K562 (cell line): ENCODE data around the gene RGS3. TPM values are rescaled to one million over a fixed set of nuclear protein-coding genes. Genes with fewer than 3 reads are reported as not detected.
A peak's percentile ranks its signal among the peaks of the same experiment; 100 is the strongest.

Experiments
- ATAC-seq: fragments of 200-7000 bp; cut with Tn5 transposase; 3 replicates; pipeline ENCODE4 v1.9.1; 2020; ENCODE audit warnings: moderate library complexity
- BruUV-seq: library from RNA; stranded (reverse); fragments of 400-500 nt; replicated peaks from 2 replicates; lab custom pipeline; 2021; lab: Mats Ljungman, UMichigan
- CTCF ChIA-PET: fragments of 300-600 bp; formaldehyde crosslinking; extraction: SDS; loops from one replicate; lab custom pipeline; 2021; ENCODE audit warnings: low intra/inter-chr PET ratio; lab: Yijun Ruan, JAX
- POLR2A ChIA-PET: fragments of 300-600, 350-650 bp; sonication (Branson Sonifier 250); formaldehyde crosslinking; extraction: SDS; loops from one replicate; lab custom pipeline; 2021; ENCODE audit warnings: antibody characterized with exemption, inconsistent platforms; lab: Yijun Ruan, JAX
- DNase-seq, 4 experiments: peaks; one replicate each; pipeline versions ENCODE4 v3.0.0 to v3.0.0-alpha.2; 2011 to 2018; ENCODE audit warnings: low spot score in 3 of 4, mixed read lengths in 3 of 4; ENCODE audit errors: extremely low read depth in 1 of 4
- FAIRE-seq: peaks from 2 replicates; lab custom pipeline; 2011; peaks lifted over from hg19 to GRCh38; lab: Jason Lieb, UNC
- H2AFZ ChIP-seq: 2 replicates; pipeline ENCODE4 v1.6.0; 2011; ENCODE audit warnings: low read depth, low read length, control low read depth, inconsistent platforms
- H3K27ac ChIP-seq: fragments of 200-600 bp; 3 replicates; pipeline ENCODE4 v1.8.0; 2011; ENCODE audit warnings: low read depth, mild to moderate bottlenecking, control low read depth, inconsistent platforms, low read length, moderate library complexity, mixed read lengths; ENCODE audit errors: extremely low read depth
- H3K27me3 ChIP-seq, 2 experiments: fragments of 300-600 bp in 1 of 2; 2 replicates in 1 of 2; 3 replicates in 1 of 2; pipeline versions ENCODE4 v1.6.0 to v1.8.0; 2011; ENCODE audit warnings: inconsistent platforms in 2 of 2, low read length in 2 of 2, mild to moderate bottlenecking in 1 of 2, mixed read lengths in 1 of 2, moderate library complexity in 1 of 2; ENCODE audit not compliant: control insufficient read depth in 2 of 2, insufficient read depth in 2 of 2
- H3K36me3 ChIP-seq: fragments of 300-600 bp; 3 replicates; pipeline ENCODE4 v1.8.0; 2011; ENCODE audit warnings: mild to moderate bottlenecking, low read length, inconsistent platforms; ENCODE audit not compliant: control insufficient read depth, insufficient read depth
- H3K4me1 ChIP-seq, 2 experiments: fragments of 200-600 bp in 1 of 2; replicated peaks in 1 of 2; 2 replicates in 1 of 2; 3 replicates in 1 of 2; pipeline versions ENCODE4 v1.5.1 to v1.8.0; 2011; ENCODE audit warnings: inconsistent platforms in 2 of 2, low read length in 2 of 2, mild to moderate bottlenecking in 1 of 2, mixed read lengths in 1 of 2, moderate library complexity in 1 of 2; ENCODE audit not compliant: control insufficient read depth in 2 of 2, insufficient read depth in 2 of 2
- H3K4me2 ChIP-seq: 2 replicates; pipeline ENCODE4 v1.6.1; 2011; ENCODE audit warnings: low read length, control low read depth, inconsistent platforms, mixed read lengths; ENCODE audit not compliant: insufficient read depth
- H3K4me3 ChIP-seq: fragments of 200-600 bp; sonication (generic), shearing (Covaris generic); 2 replicates; pipeline ENCODE4 v1.5.1; 2016; ENCODE audit warnings: control low read depth, inconsistent platforms
- H3K79me2 ChIP-seq: fragments of 200-600 bp; 3 replicates; pipeline ENCODE4 v1.8.0; 2011; ENCODE audit warnings: low read length, inconsistent platforms; ENCODE audit not compliant: control insufficient read depth, insufficient read depth
- H3K9ac ChIP-seq, 2 experiments: 2 replicates each; pipeline versions ENCODE4 v1.6.0 to v1.6.1; 2011; ENCODE audit warnings: low read depth in 2 of 2, low read length in 2 of 2, control low read depth in 1 of 2, inconsistent platforms in 1 of 2, mild to moderate bottlenecking in 1 of 2, mixed read lengths in 1 of 2; ENCODE audit not compliant: insufficient read depth in 1 of 2
- H3K9me1 ChIP-seq: one replicate; pipeline ENCODE4 v1.6.0; 2011; ENCODE audit warnings: inconsistent platforms, mild to moderate bottlenecking, low read length, moderate library complexity; ENCODE audit not compliant: control insufficient read depth, insufficient read depth
- H3K9me3 ChIP-seq: replicated peaks from 2 replicates; pipeline ENCODE4 v1.5.1; 2011; ENCODE audit warnings: low read depth, low read length, inconsistent platforms; ENCODE audit not compliant: control insufficient read depth, insufficient read depth
- H4K20me1 ChIP-seq: replicated peaks from 2 replicates; pipeline ENCODE4 v1.6.1; 2011; ENCODE audit warnings: low read length, inconsistent platforms, mixed read lengths; ENCODE audit not compliant: control insufficient read depth, insufficient read depth
- E2F4 ChIP-seq: sonication (generic); formaldehyde crosslinking; IDR thresholded peaks from 2 replicates; pipeline ENCODE4 v1.8.0; 2022; ENCODE audit warnings: mild to moderate bottlenecking, low read depth, missing genetic modification reagents
- NR1H2 ChIP-seq: sonication (generic); formaldehyde crosslinking; IDR thresholded peaks from 2 replicates; pipeline ENCODE4 v1.4.0; 2020; ENCODE audit warnings: mild to moderate bottlenecking, missing genetic modification reagents
- PPARD ChIP-seq: fragments of 250-450 bp; sonication (Bioruptor Pico); IDR thresholded peaks from 2 replicates; pipeline ENCODE4 v1.8.0; 2022; ENCODE audit warnings: inconsistent platforms, mild to moderate bottlenecking, moderate library complexity
- RBM25 ChIP-seq: fragments of 200-400 bp; formaldehyde crosslinking; IDR thresholded peaks from 2 replicates; pipeline ENCODE4 v1.6.1; 2018; ENCODE audit warnings: low read length, low read depth, moderate library complexity; ENCODE audit not compliant: severe bottlenecking
- RBM39 ChIP-seq: fragments of 200-400 bp; formaldehyde crosslinking; optimal IDR thresholded peaks from 2 replicates; pipeline ENCODE3; 2018; ENCODE audit warnings: low read depth, low read length
- ZBTB43 ChIP-seq: sonication (generic); formaldehyde crosslinking; IDR thresholded peaks from 2 replicates; pipeline ENCODE4 v1.8.0; 2023; ENCODE audit warnings: mild to moderate bottlenecking, missing genetic modification reagents
- ZNF280A ChIP-seq: fragments of 450-650 bp; IDR thresholded peaks from 2 replicates; pipeline ENCODE4 v1.6.1; 2018; ENCODE audit warnings: mild to moderate bottlenecking, low read depth; ENCODE audit not compliant: partially characterized antibody
- WGBS: fragments of 100-300 bp; shearing (Covaris generic); methylation state at CpG from one replicate; pipeline ENCODE4 v1.1.6; 2016; ENCODE audit warnings: low coverage, mixed read lengths; ENCODE audit not compliant: insufficient coverage; ENCODE audit errors: missing lambda C conversion rate; 5-methylcytosine and 5-hydroxymethylcytosine counted together
- in situ Hi-C: fragments of 300-500 bp; cut with MboI; formaldehyde crosslinking; loops from 4 replicates; pipeline ENCODE4 v1.15.0; 2018; ENCODE audit warnings: inconsistent platforms, mixed read lengths
- intact Hi-C: fragments of 100-400 bp; cut with micrococcal nuclease; formaldehyde crosslinking; loops from 2 replicates; pipeline ENCODE4 v1.14.2; 2022
- polyA plus RNA-seq, 8 experiments: library from polyadenylated mRNA; depleted of rRNA in 4 of 8; stranded (reverse) in 5 of 8; unstranded in 3 of 8; fragments of >200 nt; fragmentation: Nextera tagmentation in 2 of 8; fragmentation: Illumina TruSeq in 1 of 8; extraction: Ambion mirVana in 2 of 8; extraction: Trizol in 1 of 8; gene quantifications; 2 replicates each; pipeline versions ENCODE4 v1.2.1 to v1.2.3, GENCODE V29; 2011 to 2014; ENCODE audit warnings: inconsistent platforms in 1 of 8, missing spikeins in 1 of 8
- total RNA-seq, 7 experiments: library from RNA; depleted of rRNA in 6 of 7; stranded (reverse); fragments of >200 nt in 6 of 7; fragmentation: Illumina TruSeq in 2 of 7; extraction: Trizol in 2 of 7; gene quantifications; 2 replicates each; pipeline versions ENCODE4 v1.2.1 to v1.2.3, GENCODE V29; 2011 to 2021; ENCODE audit warnings: low replicate concordance in 1 of 7

RGS3 gene
- total and polyA plus RNA-seq, 9 of the 15 experiments (the other 6 are each of a cell fraction or from before 2014, with no cell fraction given) = 0.08 to 2.9 (median 0.95) TPM

GRCh38 chr9:113526231-113526746, 62.8 kb downstream of the RGS3 start:
- Histone ChIP-seq H3K27ac (no peak overlapping the region), H4K20me1 (no peaks in the 10 kb centered on the region; the same call in 1 of the 2 replicates), H3K79me2 (no peaks in the 10 kb centered on the region), H3K9me1 (no peaks in the 10 kb centered on the region), H3K27me3 (peaks cover 56 to 82% of the 10 kb centered on the region in 2 experiments), H3K9me3 (no peaks in the 10 kb centered on the region), H3K9ac (no peak overlapping the region), H3K4me3 (no peak overlapping the region), H3K4me2 (no peak overlapping the region)
- no peak for FAIRE-seq
- ChIA-PET POLR2A (no interaction called here), CTCF (interaction anchor here (0.6 kb wide), 1 partner anchor 80 kb away, joined by 3 read pairs; no protein-coding TSS in a partner anchor)
- intact Hi-C loops = no loop called here
- ATAC-seq = no peak
- TF ChIP-seq ZBTB43 (CRISPR knock-in tag) (no peak), RBM25 (peak; percentile 52)
- TF ChIP-seq, all 486 proteins: peak for 1
- Histone ChIP-seq H3K36me3 (no peaks in the 10 kb centered on the region), H3K4me1 (peaks cover 0 to 6% of the 10 kb centered on the region in 2 experiments; a peak in 2 of 5 replicates), H2AFZ (no peak overlapping the region)
- no peak for DNase-seq
- in situ Hi-C loops = no loop called here
- BruUV-seq = no TSS peak
- WGBS = 6% methylated on average over 8 of the region's 8 CpGs

GRCh38 chr9:113526841-113527240, 63.3 kb downstream of the RGS3 start:
- Histone ChIP-seq H3K9ac (no peak overlapping the region), H3K9me1 (no peaks in the 10 kb centered on the region), H3K27ac (no peak overlapping the region), H4K20me1 (no peaks in the 10 kb centered on the region; the same call in 1 of the 2 replicates), H3K36me3 (no peaks in the 10 kb centered on the region), H3K4me2 (no peak overlapping the region), H3K9me3 (no peaks in the 10 kb centered on the region), H3K27me3 (peaks cover 59 to 84% of the 10 kb centered on the region in 2 experiments), H2AFZ (no peak overlapping the region), H3K4me3 (no peak overlapping the region), H3K79me2 (no peaks in the 10 kb centered on the region), H3K4me1 (peaks cover 0 to 6% of the 10 kb centered on the region in 2 experiments; a peak in 2 of 5 replicates)
- no peak for FAIRE-seq
- CTCF ChIA-PET = no interaction called here
- intact Hi-C loops = no loop called here
- no TSS peak for BruUV-seq
- POLR2A ChIA-PET = interaction anchor here (0.6 to 0.7 kb wide), 2 partner anchors 32 to 128 kb away, joined by 3 read pairs; no protein-coding TSS in a partner anchor
- in situ Hi-C loops = no loop called here
- no peak for DNase-seq
- ATAC-seq = no peak
- WGBS = 3% methylated on average over 4 of the region's 4 CpGs
- no peak for TF ChIP-seq NR1H2 (CRISPR knock-in tag)
- TF ChIP-seq PPARD (CRISPR knock-in tag) = no peak
- no peak for TF ChIP-seq ZNF280A
- no peak for TF ChIP-seq E2F4 (CRISPR knock-in tag)
- no peak for TF ChIP-seq RBM39
